ENCODE results near the gene PRR23E.

PRR23E gene

GRCh38 chr3:127165694-127166485 lies 27.0 kb upstream of the PRR23E start:
- no peak for DNase-seq

- DNase-seq, result no peak
Measured at GRCh38 chr3:127166501-127167065, 26.3 kb upstream of the PRR23E start.

GRCh38 chr3:127167315-127168043 lies 25.5 kb upstream of the PRR23E start:
- DNase-seq, result no peak

DNA sequence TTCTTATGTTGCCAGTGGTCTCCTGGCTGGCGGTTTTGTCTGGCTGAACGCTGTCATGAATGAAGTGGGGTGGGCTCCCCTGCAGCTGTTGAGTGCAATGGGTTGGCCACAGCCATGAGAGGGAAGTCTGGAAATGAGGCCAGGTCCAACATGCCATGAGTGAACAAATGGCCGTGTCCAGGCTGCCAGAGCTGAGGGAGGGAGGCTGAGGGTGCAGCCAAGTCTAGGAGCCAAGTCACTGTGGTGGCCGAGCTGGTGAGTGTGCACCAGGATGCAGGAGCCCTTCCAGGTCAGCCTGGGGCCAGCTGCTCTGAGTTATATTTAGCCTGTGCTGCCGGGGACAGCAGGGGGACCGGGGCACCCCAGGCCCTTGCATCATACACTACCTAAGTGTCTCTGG lies 24.7 kb upstream of the PRR23E start:
- no peak for DNase-seq

DNA sequence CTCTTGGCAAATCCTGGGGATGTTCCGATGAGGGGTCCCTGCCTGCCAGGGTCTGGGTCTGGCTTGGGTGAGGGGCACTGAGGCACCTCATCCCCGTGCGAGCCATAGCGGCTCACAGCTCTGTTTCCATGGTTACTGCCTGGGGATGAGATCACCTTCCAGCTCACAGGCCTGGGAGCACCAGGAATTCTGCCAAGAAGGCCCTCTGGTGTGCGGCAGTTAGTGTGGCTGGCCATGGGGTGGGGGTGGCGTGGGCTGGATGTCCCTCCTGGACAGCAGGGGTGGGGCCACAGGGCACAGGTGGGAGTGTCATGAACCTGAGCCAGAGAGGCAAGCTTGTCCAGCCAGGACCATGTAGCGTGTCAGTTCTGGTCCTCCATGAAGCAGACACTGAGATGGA lies 22.1 kb upstream of the PRR23E start:
- DNase-seq, result no peak

GRCh38 chr3:127171320-127171719 lies 21.6 kb upstream of the PRR23E start:
- DNase-seq, result no peak

DNA sequence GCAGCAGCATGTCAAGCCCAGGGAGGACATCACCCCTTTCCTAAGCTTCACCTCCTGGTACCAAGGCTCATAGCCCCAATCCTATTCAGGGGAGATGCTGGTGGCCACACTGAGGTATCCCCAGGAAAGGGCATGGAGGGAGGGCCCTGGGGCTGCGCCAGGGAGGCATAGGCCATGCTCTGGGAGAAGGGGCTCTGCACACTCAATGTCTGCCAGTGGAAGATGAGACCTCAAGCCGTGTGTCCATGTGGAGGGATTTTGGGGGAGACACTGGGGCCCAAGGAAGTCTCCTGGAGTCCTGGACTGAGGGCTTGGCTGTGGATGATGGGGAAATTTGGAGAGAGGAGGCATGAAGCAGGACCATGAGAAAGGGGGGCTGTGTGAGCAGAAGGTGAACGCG lies 21.2 kb upstream of the PRR23E start:
- no peak for DNase-seq

DNA sequence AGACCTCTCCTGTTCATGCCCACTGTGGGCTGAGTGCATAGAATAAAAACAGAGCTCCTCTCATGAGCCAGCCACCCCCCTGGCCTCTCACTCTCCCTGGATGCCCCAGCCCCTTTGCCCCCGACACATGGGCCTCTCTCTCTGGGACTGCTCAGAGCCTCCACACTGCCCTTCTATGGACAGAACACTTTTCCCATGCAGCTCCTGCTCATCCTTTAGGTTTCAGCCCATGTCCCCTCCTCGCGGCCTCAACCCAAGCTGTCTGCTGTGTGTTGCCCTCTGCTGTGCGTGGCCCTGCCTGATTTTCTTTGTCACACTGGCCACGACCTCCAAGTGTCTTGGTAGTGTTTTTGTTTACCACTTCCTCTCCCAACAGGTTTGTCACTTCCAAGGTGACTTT lies 20.7 kb upstream of the PRR23E start:
- no peak for DNase-seq

DNA sequence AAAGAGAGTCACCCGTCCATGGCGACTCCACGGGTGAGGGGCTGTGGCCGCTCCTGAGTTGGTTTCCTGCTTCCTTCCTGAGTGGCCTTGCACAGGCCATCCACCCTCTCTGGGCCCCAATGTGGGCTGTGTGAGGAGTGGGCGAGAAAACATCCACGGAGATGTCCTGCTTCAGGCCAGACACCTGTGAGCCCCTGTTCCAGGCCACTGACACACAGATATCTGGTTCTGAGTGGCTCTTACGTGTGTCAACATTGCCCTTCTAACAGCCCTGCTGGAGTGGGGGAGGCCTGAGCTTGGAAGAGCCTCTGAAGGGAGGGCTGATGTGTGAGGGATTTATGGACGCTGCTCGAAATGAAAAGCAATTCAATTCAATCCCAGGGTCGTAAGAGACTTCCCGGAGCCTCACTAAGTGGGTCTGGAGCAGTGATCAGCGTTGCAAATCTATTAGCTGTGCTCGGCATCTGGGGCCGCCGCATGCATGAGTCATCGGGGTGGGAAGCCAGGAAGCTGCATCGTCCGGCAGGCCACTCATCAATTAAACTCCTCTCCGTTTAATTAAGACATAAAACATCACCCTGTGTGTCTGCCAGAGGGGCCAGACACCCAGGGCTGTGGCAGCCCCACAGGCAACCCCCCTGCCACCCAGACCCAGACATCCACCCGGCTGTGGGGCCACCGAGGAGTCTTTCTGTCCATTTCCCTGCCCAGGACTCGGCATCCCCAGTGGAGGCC lies 20.0 kb upstream of the PRR23E start:
- DNase-seq, result no peak

GRCh38 chr3:127173516-127174166 lies 19.3 kb upstream of the PRR23E start:
- DNase-seq, result no peak

DNA sequence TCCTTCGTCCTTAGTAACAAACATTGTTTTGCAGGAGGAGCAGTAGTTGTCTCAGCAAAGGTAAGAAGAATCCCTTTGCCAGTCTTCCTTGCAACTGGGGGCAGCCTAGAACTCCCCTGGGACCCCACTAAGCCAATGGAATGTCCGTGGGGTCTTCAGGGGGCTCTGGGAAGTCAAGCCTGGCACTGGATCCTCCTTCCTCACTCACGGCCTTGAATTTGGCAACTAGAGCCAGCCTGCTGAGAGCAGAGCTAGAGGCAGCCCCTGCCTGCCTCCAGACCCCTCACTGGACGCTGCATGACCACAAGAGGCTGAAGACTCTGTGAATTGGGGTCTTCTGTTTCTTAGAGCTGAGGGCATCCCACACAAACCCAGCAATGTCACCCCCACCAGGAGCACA lies 18.6 kb upstream of the PRR23E start:
- no peak for DNase-seq

GRCh38 chr3:127174715-127175140 lies 18.2 kb upstream of the PRR23E start:
- DNase-seq, result no peak

GRCh38 chr3:127175272-127175671 lies 17.7 kb upstream of the PRR23E start:
- no peak for DNase-seq

GRCh38 chr3:127177226-127177625 lies 15.7 kb upstream of the PRR23E start:
- no peak for DNase-seq

GRCh38 chr3:127180859-127181258 lies 12.1 kb upstream of the PRR23E start:
- no peak for DNase-seq

DNA sequence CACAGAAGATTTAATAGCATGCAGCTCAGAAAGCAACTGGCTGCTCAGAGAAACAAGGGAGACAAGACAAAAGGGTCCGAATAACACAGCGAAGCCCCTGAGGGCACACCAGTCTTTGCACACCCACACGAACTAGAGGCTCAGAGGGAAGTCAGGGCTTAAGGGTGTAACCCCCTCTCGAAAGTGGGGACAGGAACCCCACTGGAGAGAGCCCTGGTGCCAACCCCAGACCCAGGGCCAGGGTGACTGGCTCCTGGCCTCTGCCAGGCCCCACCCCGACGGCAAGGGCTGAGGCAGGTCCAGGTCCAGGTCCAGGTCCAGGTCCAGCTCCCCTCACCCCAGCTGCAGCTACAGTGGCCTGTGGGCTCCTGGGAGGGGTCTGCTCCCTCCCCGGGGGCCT lies 10.5 kb upstream of the PRR23E start:
- DNase-seq, result no peak

DNA sequence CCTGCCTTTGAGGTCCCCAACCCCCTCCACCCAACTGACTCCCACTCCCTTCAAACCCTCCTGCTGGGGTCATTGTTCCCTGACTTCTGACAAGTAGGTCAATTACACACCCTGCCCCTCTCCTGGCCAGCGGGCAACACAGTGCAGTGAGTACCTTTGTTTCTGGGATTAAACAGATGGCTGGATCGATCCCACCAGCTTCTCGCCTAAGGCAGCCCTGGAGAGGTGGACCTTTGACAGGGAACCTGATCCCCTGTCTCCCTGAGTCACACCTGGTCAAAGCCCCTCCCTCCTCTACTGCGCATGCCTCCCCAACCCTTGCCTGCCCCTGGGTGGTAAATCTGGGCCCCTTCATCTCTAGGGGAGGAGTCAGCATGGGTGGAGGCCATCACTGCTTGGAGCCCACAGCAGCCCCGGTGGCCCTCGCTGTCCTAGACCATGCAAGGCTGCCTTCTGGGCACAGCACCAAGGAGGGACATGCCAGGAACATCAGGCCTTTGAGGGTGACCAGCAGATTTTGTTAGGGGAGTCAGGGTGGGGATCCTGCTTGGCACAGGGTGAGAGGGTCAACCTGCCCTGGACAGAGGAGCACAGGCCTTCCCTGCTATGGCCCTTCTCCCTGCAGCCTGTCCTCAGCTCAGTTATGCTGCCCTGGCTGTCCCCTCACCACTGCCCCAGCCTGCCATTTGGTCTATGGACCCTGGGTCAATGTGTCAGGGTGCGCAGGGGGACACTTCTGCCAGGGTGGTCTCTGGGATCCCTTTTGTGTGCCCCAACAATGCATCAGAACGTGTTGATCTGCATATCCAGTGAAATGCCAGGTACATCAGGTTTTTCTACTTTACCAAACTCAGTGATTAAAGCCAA lies 9.8 kb upstream of the PRR23E start:
- DNase-seq, result no peak

DNA sequence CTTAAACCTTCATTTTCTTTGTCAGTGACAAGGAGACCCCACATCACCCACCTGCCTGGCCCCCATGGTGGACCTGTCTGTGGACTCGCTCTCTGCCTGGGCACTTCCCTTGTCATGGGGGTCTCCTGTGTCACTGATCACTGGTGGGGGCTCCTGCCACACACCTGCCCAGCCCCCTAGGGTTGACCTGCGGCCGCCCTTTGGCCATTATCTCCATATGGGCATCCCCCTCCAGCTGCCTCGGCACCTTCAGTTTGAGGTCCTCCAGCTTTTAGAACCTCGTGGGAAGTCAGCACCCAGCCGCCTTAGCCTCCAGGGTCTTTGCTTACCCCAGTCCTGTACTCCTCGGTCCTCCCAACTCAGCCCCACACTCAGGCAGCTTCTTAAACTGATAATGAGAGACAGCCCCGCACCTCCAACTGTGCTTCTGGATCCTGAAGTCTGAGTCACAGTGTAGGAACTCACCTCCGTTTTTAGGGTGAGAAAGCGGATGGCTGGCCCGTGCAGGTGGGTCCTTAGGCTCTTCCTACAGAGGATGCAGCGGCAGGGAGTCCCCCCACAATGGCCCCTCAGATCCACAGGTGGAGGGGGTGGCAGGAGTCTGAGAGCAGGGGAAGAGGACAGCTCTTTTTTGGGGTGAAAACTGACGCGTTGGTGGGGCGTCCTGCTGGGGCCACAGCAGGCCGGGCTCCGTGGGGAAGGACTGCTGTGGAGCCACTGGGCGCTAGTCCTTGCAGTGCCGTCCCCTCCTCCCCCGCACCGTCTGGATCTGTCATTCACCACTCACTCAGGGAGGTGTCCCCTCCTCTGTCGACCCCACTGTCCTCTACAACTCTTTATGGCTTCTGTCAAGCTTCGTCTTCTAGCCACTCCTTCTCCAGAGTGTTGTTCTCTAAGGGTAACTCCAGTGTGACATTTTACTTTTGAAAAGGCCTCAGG lies 8.7 kb upstream of the PRR23E start:
- DNase-seq, result no peak

GRCh38 chr3:127184870-127185216 lies 8.1 kb upstream of the PRR23E start:
- DNase-seq, result no peak

GRCh38 chr3:127185268-127185667 lies 7.7 kb upstream of the PRR23E start:
- DNase-seq, result no peak

Measured in activated T-cell treated with anti-CD3 and anti-CD28 coated beads, Interleukin-2, amount 50 U/mL, for 48 hours (primary cell).